HepG2 (cell line): ENCODE data around the gene GDF7. TPM values are rescaled to one million over a fixed set of nuclear protein-coding genes. Genes with fewer than 3 reads are reported as not detected.

Experiments used
- AFF4 ChIP-seq: sonication (generic); formaldehyde crosslinking; IDR thresholded peaks from 2 replicates; pipeline ENCODE4 v1.4.0; 2020; ENCODE audit warnings: missing genetic modification reagents
- MTF2 ChIP-seq: sonication (generic); formaldehyde crosslinking; IDR thresholded peaks from 2 replicates; pipeline ENCODE4 v1.5.0; 2020; ENCODE audit warnings: missing genetic modification reagents, borderline replicate concordance
- NR2F1 ChIP-seq, 2 experiments: fragments of 450-650 bp in 1 of 2; formaldehyde crosslinking in 1 of 2; IDR thresholded peaks; 2 replicates each; pipeline versions ENCODE4 v1.5.0 to v1.6.1; 2016 to 2020; ENCODE audit warnings: mild to moderate bottlenecking in 1 of 2, missing compliant biosample characterization in 1 of 2, missing genetic modification reagents in 1 of 2, moderate library complexity in 1 of 2
- PAX8 ChIP-seq: sonication (generic); formaldehyde crosslinking; IDR thresholded peaks from 2 replicates; pipeline ENCODE4 v1.8.0; 2022; ENCODE audit warnings: mild to moderate bottlenecking, missing genetic modification reagents, borderline replicate concordance
- PREB ChIP-seq: sonication (generic); formaldehyde crosslinking; IDR thresholded peaks from 2 replicates; pipeline ENCODE4 v1.4.0; 2020; ENCODE audit warnings: missing genetic modification reagents
- RCOR2 ChIP-seq: IDR thresholded peaks from 2 replicates; pipeline ENCODE4 v1.6.1; 2016; ENCODE audit warnings: missing biosample characterization, missing genetic modification reagents
- SETDB1 ChIP-seq: sonication (generic); formaldehyde crosslinking; IDR thresholded peaks from 2 replicates; pipeline ENCODE4 v1.5.1; 2020; ENCODE audit warnings: missing genetic modification reagents, mild to moderate bottlenecking, borderline replicate concordance
- SMAD9 ChIP-seq: sonication (generic); formaldehyde crosslinking; IDR thresholded peaks from 2 replicates; pipeline ENCODE4 v1.5.1; 2020; ENCODE audit warnings: mild to moderate bottlenecking, missing genetic modification reagents
- ZNF296 ChIP-seq: sonication (generic); formaldehyde crosslinking; conservative IDR thresholded peaks from 2 replicates; pipeline ENCODE4 v1.5.0; 2020; ENCODE audit warnings: mild to moderate bottlenecking, missing genetic modification reagents
- ZNF619 ChIP-seq: sonication (generic); formaldehyde crosslinking; IDR thresholded peaks from 2 replicates; pipeline ENCODE4 v1.4.0; 2020; ENCODE audit warnings: mild to moderate bottlenecking, missing genetic modification reagents
- ZNF737 ChIP-seq: sonication (generic); formaldehyde crosslinking; IDR thresholded peaks from 2 replicates; pipeline ENCODE4 v1.5.0; 2020; ENCODE audit warnings: missing genetic modification reagents, mild to moderate bottlenecking, borderline replicate concordance
- ZNF746 ChIP-seq: sonication (generic); formaldehyde crosslinking; IDR thresholded peaks from 2 replicates; pipeline ENCODE4 v1.8.0; 2022; ENCODE audit warnings: mild to moderate bottlenecking, missing genetic modification reagents
- polyA plus RNA-seq, 8 experiments: library from polyadenylated mRNA; depleted of rRNA in 3 of 8; stranded (reverse) in 7 of 8; unstranded in 1 of 8; fragments of >200 nt; fragmentation: Illumina TruSeq in 4 of 8; extraction: Trizol in 4 of 8; gene quantifications; 2 replicates each; pipeline versions ENCODE4 v1.2.1 to v1.2.3, GENCODE V29; 2011 to 2016; ENCODE audit warnings: low read depth in 4 of 8, missing spikeins in 1 of 8, mixed read lengths in 1 of 8; ENCODE audit not compliant: insufficient read depth in 1 of 8
- total RNA-seq, 5 experiments: library from RNA; depleted of rRNA; stranded (reverse); fragments of >200 nt; fragmentation: Illumina TruSeq; extraction: Trizol; gene quantifications; 2 replicates each; pipeline ENCODE4 v1.2.3, GENCODE V29; 2016; ENCODE audit warnings: low read depth in 1 of 5
- TF ChIP-seq, protein P1 (sequence below): sonication (generic); formaldehyde crosslinking; IDR thresholded peaks from 2 replicates; pipeline ENCODE4 v1.5.1; 2020; ENCODE audit warnings: missing genetic modification reagents, mild to moderate bottlenecking, borderline replicate concordance
- TF ChIP-seq, protein P2 (sequence below): sonication (generic); formaldehyde crosslinking; conservative IDR thresholded peaks from 2 replicates; pipeline ENCODE4 v1.4.0; 2020; ENCODE audit warnings: mild to moderate bottlenecking, missing genetic modification reagents, moderate library complexity
- TF ChIP-seq, protein P3 (sequence below): IDR thresholded peaks from 2 replicates; pipeline ENCODE4 v1.6.1; 2018; ENCODE audit warnings: missing genetic modification reagents, mild to moderate bottlenecking, missing compliant biosample characterization

GDF7 gene
- total and polyA plus RNA-seq, 2 of the 13 experiments (the other 11 are each of a cell fraction or from before 2014, with no cell fraction given) = 1.6 to 15.0 TPM

DNA sequence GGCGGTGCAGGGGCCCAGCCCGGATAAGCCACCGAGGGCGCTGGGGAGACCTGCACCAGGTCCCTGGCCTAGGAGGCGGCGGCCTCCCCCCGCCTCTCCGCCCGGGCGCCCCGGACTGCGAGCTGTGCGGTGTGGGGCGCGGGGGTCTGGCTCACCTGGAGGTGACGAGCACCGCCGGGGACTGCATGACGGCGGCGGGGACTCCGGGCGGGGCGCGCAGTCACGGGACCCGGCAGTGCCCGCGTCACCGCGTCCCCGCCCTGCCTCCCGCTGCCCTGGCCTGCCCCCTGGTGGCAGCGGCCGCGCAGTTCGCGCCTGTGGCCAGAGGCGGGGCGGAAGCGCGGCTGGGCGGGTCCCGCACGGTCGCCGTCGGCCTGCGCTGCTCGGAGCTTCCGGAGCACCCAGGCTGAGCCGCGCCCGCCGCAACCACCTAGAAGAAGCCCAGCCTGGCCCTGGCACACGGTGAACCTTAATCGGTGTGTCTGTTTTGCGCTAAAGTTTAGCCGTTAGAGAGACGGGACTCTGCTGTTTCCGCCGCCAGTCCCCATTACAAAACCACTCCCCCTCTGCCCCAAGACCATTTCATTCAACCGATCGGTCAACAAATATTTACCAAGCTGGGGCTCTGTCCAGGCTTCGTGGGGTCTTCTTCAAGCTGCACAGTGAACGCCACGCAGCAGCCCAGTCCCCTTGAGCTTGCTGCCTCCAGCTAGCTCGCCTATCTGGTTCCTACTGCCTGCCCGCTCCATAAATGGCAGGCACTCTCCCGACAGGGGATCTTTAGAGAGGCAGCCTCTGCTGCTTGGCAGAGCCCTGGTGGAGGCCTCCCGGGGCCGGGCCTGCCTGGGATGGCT lies 15.8 kb upstream of the GDF7 start, which contains the start of gene HS1BP3 (continued):
- TF ChIP-seq MTF2 (CRISPR knock-in tag) = no peak; the same call in 1 of the 2 replicates
- TF ChIP-seq ZNF619 = 0 out of 2 replicates have a peak, but pooled peaks have one; percentile 61
- TF ChIP-seq SMAD9 (CRISPR knock-in tag) = no peak
- peak; percentile 96 for TF ChIP-seq PAX8
- no peak; the same call in 1 of the 2 replicates for TF ChIP-seq AFF4
- TF ChIP-seq, protein P1, sequence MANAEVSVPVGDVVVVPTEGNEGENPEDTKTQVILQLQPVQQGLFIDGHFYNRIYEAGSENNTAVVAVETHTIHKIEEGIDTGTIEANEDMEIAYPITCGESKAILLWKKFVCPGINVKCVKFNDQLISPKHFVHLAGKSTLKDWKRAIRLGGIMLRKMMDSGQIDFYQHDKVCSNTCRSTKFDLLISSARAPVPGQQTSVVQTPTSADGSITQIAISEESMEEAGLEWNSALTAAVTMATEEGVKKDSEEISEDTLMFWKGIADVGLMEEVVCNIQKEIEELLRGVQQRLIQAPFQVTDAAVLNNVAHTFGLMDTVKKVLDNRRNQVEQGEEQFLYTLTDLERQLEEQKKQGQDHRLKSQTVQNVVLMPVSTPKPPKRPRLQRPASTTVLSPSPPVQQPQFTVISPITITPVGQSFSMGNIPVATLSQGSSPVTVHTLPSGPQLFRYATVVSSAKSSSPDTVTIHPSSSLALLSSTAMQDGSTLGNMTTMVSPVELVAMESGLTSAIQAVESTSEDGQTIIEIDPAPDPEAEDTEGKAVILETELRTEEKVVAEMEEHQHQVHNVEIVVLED (CRISPR knock-in tag) = peak; percentile 89
- TF ChIP-seq RCOR2 = no peak
- peak; percentile 78 for TF ChIP-seq ZNF746 (CRISPR knock-in tag)
- TF ChIP-seq, protein P2, sequence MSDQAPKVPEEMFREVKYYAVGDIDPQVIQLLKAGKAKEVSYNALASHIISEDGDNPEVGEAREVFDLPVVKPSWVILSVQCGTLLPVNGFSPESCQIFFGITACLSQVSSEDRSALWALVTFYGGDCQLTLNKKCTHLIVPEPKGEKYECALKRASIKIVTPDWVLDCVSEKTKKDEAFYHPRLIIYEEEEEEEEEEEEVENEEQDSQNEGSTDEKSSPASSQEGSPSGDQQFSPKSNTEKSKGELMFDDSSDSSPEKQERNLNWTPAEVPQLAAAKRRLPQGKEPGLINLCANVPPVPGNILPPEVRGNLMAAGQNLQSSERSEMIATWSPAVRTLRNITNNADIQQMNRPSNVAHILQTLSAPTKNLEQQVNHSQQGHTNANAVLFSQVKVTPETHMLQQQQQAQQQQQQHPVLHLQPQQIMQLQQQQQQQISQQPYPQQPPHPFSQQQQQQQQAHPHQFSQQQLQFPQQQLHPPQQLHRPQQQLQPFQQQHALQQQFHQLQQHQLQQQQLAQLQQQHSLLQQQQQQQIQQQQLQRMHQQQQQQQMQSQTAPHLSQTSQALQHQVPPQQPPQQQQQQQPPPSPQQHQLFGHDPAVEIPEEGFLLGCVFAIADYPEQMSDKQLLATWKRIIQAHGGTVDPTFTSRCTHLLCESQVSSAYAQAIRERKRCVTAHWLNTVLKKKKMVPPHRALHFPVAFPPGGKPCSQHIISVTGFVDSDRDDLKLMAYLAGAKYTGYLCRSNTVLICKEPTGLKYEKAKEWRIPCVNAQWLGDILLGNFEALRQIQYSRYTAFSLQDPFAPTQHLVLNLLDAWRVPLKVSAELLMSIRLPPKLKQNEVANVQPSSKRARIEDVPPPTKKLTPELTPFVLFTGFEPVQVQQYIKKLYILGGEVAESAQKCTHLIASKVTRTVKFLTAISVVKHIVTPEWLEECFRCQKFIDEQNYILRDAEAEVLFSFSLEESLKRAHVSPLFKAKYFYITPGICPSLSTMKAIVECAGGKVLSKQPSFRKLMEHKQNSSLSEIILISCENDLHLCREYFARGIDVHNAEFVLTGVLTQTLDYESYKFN (CRISPR knock-in tag) = no peak; the same call in 1 of the 2 replicates
- TF ChIP-seq, protein P3, sequence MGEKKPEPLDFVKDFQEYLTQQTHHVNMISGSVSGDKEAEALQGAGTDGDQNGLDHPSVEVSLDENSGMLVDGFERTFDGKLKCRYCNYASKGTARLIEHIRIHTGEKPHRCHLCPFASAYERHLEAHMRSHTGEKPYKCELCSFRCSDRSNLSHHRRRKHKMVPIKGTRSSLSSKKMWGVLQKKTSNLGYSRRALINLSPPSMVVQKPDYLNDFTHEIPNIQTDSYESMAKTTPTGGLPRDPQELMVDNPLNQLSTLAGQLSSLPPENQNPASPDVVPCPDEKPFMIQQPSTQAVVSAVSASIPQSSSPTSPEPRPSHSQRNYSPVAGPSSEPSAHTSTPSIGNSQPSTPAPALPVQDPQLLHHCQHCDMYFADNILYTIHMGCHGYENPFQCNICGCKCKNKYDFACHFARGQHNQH (CRISPR knock-in tag) = peak; percentile 66
- TF ChIP-seq ZNF296 (CRISPR knock-in tag) = no peak
- no peak for TF ChIP-seq SETDB1 (CRISPR knock-in tag)
- TF ChIP-seq ZNF737 (CRISPR knock-in tag) = 0 out of 2 replicates have a peak, but pooled peaks have one; percentile 21
- TF ChIP-seq NR2F1 (CRISPR knock-in tag; IDR thresholded peaks at IDR 0.05) = no peak
- TF ChIP-seq PREB (CRISPR knock-in tag) = 0 out of 2 replicates have a peak, but pooled peaks have one; percentile 34
